HFF-Myc (cell line): Measurements from ENCODE around the gene KRTAP5-3.

ENCODE experiments used
- DNase-seq: peaks from one replicate; pipeline ENCODE4 v3.0.0-alpha.2; 2011; ENCODE audit warnings: low read depth; ENCODE audit errors: extremely low read depth
- H3K4me3 ChIP-seq: replicated peaks from 2 replicates; pipeline ENCODE4 v1.5.1; 2011; ENCODE audit warnings: low read depth, mild to moderate bottlenecking, control low read depth, low read length
- CTCF ChIP-seq: IDR thresholded peaks from 2 replicates; pipeline ENCODE4 v1.5.1; 2012; ENCODE audit warnings: mild to moderate bottlenecking, low read depth, low read length, control low read depth; ENCODE audit errors: missing control alignments

KRTAP5-3 gene

GRCh38 chr11:1574238-1574932 lies 33.9 kb downstream of the KRTAP5-3 start:
- H3K4me3 ChIP-seq: no peak overlapping the region
- peak; percentile 71 for TF ChIP-seq CTCF
- DNase-seq: no peak

GRCh38 chr11:1573903-1574237 lies 34.4 kb downstream of the KRTAP5-3 start:
- TF ChIP-seq CTCF: no peak
- no peak for DNase-seq
- no peak overlapping the region for H3K4me3 ChIP-seq

DNA sequence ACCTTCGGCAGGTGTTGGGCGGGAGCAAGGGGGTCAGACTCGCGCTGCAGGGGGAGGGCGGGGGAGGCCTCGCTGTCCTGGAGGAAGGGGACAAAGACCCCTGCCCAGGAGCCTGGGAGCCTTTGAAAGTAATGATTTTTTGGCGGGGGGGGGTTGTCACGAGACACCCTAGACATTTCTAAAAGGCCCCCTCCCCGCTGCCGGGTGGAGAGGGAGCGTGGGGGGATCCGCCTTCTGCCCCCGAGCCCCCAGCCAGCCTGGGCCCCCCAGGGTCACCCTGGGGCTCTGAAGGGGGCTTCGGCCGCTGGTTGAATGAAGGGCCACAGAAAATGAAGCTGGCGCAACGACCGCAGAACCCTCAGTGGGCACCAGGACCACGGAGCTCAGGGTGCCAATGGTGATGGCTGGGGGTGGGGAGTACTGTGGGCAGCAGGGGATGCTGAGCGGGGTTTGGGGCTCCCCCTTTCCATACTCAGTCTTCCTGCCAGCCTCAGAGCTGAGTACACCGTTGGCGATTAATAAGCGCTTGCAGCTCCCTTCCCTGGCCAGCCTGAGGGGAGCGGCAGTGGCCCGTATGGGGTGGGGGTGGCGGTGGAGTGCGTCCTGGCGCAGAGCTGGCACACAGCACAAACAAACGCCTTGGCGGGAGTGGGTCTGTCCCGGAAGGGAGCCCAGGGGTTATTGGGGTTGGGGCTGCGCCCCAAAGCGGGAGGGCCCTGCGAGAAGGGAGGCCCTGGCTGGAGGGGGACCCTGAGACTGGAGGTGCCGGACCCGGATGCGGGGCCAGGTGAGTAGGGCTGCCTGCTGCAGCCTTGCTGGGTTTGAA lies 35.0 kb downstream of the KRTAP5-3 start:
- TF ChIP-seq CTCF: no peak
- no peak for DNase-seq
- H3K4me3 ChIP-seq: no peak overlapping the region

DNA sequence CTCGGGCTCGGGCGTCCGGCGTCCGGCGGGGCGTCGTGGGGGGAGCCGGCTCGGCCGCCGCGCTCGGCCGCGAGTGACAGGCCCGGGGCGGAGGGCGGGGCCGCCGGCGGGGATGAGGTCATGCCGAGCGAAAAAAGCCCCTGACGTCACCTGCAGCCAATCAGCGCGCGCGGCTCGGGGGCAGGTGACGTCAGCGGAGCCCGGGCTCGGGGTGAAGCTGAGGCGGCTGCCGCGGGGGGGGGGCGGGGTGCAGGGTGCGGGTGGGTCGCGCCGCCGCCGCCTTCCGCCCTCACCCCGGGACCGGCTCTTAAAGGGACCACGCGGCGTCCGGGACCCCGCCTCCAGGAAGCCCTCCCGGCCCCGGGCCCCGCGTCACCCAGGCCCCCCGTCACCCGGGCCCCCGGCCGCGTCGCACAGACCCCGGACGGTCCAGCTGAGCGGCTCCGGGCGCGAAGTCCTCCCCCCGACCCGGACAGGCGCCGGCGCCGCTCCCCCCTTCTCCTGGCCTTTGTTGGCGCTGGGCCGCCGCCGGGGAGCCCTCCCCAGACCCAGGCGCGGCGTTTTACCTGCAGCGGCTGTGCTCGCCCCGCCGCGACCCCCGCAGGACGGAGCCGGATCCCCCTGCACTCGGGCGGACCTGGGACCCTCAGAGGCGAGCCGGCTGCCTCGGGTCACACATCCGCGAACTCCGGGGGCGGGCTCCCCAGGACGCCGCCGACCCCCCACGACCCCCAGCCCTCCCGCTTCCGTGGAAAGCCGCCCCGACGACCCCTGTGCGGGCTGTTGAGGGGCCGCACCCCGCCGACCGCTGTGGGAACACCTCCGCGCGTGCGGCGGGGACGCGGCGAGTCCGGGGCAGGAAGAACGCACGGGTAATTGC lies 35.8 kb downstream of the KRTAP5-3 start, which contains the start of gene DUSP8:
Gene DUSP8, minus strand, starts transcription at position 75 of the 880 bp plus-strand sequence. CDS start 6,445 bp downstream, outside the sequence.
- no peak for DNase-seq
- peak within 1 kb of the TSS; percentile 45 for H3K4me3 ChIP-seq
- no peak for TF ChIP-seq CTCF

GRCh38 chr11:1571760-1572196 lies 36.5 kb downstream of the KRTAP5-3 start:
- H3K4me3 ChIP-seq: peak overlapping the region; percentile 45
- DNase-seq: no peak
- no peak for TF ChIP-seq CTCF
